GM12891 (cell line): ENCODE data around the gene AJAP1.

ENCODE experiments used
- PAX5 ChIP-seq: IDR thresholded peaks from 2 replicates; pipeline ENCODE4 v1.6.1; 2011; ENCODE audit warnings: low read length, moderate library complexity, mild to moderate bottlenecking; ENCODE audit not compliant: insufficient read depth, severe bottlenecking
- POLR2A ChIP-seq: IDR thresholded peaks from 2 replicates; pipeline ENCODE4 v1.6.1; 2011; ENCODE audit warnings: low read depth, low read length, control low read depth
- POLR2AphosphoS5 ChIP-seq: IDR thresholded peaks from 2 replicates; pipeline ENCODE4 v1.6.1; 2011; ENCODE audit warnings: low read depth, low read length, control low read depth
- POU2F2 ChIP-seq: IDR thresholded peaks from 2 replicates; pipeline ENCODE4 v1.6.1; 2011; ENCODE audit warnings: low read depth, mild to moderate bottlenecking, control low read depth, low read length, moderate library complexity
- SPI1 ChIP-seq: IDR thresholded peaks from 2 replicates; pipeline ENCODE4 v1.6.1; 2011; ENCODE audit warnings: low read depth, low read length, control low read depth
- TAF1 ChIP-seq: IDR thresholded peaks from 2 replicates; pipeline ENCODE4 v1.6.1; 2011; ENCODE audit warnings: low read depth, low read length, control low read depth

DNA sequence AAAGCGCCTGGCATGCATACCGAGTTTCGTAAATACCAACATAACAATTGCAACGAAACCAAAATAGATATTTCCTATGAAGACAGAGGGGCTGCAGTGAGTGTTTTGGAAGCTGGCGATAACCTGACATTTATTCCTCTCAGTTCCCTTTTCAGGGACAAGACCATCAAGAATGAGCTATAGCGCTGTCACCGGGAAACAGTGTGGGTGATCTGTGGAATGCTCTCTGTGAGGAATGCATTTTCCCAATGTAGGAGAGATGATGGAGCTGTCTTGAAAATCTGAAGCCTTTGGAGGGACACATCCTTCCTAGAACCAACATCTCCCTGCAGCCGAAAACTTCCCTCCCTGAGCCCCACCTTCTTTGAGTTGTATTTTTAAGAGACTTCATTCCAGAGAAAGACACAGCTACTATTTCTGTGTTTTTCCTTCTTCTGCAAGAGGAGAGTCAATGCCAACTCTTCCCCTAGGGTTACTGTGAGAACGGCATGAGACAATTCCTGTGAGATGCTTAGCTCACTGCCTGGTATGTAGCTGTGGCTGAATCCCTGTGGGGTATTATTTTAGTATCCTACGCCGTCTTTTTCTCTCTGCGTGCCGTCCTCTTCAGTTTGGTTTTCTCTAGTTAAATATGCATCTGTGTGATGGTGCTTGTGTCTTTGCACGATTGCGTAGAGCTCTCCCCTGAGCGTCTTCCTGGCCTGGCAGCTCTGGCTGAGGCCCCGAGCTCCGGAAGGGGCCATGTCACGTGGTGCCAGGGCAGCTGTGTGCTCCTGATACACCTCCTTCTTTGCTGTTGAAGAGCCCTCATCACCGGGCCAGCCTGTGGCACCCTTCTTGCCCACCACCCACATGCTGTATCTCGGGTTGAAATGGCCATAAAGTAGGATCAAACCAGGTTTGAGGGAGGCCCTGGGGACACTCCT, 45.2 kb downstream of the AJAP1 start:
- TF ChIP-seq SPI1, result no peak
- TF ChIP-seq POLR2A, result no peak
- TF ChIP-seq POLR2AphosphoS5, result no peak
- no peak for TF ChIP-seq PAX5
- no peak for TF ChIP-seq TAF1
- TF ChIP-seq POU2F2, result no peak
